GM18868 (cell line): ENCODE results near the gene CATSPERD.
"Not testable (repeated sequence)": the region's sequence is repeated elsewhere in the genome, so short reads cannot be mapped to it uniquely, and the experiment has no call there.

Experiments used
- ATAC-seq: cut with Tn5 transposase; IDR thresholded peaks from one replicate; pipeline ENCODE4 v1.9.1; 2021; ENCODE audit warnings: mild to moderate bottlenecking, moderate library complexity; ENCODE audit not compliant: unreplicated experiment

CATSPERD gene

GRCh38 chr19:5697022-5697889, 23.2 kb upstream of the CATSPERD start:
- ATAC-seq = no peak

GRCh38 chr19:5697890-5698634, 22.4 kb upstream of the CATSPERD start:
- ATAC-seq = no peak

GRCh38 chr19:5698635-5699422, 21.6 kb upstream of the CATSPERD start:
- ATAC-seq = no peak

- ATAC-seq = no peak
These were observed 19.9 kb upstream of the CATSPERD start for GRCh38 chr19:5700455-5701092.

DNA sequence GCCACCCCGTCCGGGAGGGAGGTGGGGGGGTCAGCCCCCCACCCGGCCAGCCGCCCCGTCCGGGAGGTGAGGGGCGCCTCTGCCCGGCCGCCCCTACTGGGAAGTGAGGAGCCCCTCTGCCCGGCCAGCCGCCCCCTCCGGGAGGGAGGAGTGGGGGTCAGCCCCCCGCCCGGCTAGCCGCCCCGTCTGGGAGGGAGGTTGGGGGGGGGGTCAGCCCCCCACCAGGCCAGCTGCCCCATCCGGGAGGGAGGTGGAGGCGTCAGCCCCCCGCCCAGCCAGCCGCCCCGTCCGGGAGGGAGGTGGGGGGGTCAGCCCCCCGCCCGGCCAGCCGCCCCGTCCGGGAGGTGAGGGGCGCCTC, 18.4 kb upstream of the CATSPERD start:
- not testable (repeated sequence) for ATAC-seq

- ATAC-seq = no peak
These were observed 16.3 kb upstream of the CATSPERD start for GRCh38 chr19:5703819-5704818.

- ATAC-seq = no peak
These were observed 14.9 kb upstream of the CATSPERD start for GRCh38 chr19:5705552-5705951.

- ATAC-seq = no peak
These were observed 13.4 kb upstream of the CATSPERD start for GRCh38 chr19:5706876-5707573.

DNA sequence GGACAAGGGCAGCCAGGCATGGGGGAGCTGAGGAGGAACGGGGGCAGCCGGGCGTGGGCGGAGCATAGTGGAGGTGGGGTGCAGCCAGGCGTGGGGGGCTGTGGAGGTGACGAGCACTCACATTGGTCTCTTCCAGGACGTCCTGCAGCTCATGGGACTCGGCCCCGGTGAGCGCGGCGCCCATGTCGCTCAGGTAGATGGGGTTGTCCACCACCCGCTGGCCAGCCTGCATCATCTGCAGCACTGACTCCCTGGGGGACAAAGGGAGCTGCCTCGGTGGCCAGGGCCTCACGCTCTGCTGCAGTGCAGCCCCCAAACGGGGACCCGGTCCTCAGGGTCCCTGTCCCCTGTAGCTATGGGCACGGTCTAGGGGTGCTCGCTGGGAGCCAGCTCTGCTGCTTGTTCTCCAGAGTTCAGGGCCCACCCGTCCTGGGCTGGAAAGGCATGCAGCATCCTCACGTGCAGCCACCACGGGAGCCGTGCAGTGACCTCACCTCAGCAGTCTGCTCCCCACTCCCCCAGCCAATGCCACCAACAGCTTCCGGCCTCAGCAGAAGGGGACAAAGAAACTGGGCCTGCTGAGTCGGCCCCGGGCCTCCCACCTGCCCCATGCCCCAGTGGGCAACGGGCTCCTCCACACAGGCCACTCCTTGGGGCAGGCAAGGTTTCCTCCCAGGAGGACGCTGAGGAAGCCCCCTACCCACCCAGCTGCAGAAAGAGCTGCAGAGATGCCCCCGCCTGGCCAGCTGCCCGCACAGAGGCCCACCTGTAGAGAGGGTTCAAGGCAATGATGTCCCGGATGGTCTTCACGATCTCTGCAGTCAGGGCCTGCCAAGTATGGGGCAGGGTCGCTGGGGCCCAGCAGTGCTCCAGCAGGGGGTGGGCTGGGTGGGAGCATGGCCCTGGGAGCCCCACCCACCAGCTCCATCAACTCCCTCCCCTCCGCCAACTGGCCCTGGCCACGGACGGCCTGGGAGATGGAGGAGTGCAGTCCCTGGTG, 12.6 kb upstream of the CATSPERD start:
- ATAC-seq = no peak

DNA sequence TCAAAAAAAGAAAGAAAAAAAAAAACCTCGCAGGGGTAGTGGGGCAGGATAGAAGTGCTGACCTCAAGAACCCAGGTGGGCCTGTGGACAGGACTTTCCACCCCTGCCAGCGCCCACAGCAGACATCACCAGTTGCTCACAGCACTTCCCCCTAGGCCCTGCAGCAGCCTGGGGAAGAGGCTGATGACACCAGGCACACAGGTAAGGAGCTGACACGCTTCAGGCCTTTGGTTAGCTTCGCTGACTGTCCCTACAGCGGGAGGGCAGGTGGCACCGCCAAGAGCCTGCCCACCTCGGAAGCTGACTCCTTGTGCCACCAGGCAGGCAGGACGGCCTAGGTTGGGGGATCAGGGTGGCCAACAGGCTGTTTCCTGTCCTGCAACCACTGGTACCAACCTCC, 9.4 kb upstream of the CATSPERD start:
- ATAC-seq = no peak

GRCh38 chr19:5711713-5712161, 8.7 kb upstream of the CATSPERD start:
- ATAC-seq = no peak

- no peak for ATAC-seq
These were observed 7.2 kb upstream of the CATSPERD start for GRCh38 chr19:5713228-5713627.

- ATAC-seq = no peak
These were observed 5.6 kb upstream of the CATSPERD start for GRCh38 chr19:5714816-5715215.

DNA sequence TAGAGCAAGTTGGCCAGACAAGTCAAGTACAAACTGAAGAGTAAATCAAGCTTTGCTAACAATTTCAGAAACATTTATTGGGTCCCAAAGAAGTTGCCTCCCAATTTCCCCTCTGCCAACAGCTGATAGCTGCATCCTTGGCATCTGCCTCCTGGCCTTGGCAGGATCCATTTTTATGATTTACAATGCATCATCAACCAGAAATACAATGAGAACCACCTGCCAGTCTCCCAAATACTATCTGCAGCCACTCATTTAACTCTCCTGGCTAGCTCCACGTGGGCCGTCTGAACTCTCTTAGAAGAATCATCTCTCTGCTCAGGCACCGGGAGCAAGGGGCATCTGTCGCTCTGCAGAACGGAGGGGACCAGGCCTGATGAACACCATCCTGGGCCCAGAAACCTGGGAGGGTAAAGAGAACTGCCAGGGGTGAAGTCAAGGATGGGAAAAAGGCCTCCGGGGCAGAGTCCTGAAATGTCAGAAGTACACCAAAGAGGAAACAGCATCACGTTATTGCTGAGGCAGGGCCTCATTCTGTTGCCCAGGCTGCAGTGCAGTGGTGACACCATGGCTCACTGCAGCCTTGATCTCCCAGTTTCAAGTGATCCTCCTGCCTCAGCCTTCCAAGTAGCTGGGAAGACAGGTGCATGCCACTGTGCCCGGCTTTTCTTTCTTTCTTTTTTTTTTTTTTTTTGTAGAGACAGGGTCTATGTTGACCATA, 3.1 kb upstream of the CATSPERD start:
- no peak for ATAC-seq

DNA sequence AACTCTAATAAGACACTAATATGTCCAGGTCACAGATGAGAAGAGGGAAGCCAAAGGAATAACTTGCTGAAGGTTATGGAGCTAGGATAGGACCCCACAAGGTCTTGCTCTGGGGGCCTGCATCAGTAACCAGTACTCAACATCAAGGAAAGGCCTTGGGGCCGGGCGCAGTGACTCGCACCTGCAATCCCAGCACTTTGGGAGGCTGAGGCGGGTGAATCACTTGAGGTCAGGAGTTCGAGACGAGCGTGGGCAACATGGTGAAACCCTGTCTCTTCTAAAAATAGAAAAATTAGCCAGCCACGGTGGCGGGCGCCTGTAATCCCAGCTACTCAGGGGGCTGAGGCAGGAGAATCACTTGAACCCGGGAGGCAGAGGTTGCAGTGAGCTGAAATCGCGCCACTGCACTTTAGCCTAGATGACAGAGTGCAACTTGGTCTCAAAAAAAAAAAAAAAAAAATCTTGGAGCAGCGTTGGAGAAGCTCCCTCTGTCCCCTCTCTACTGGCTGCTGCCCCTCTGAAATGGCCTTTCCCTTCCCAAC, 2.3 kb upstream of the CATSPERD start:
- no peak for ATAC-seq

- ATAC-seq = no peak
These were observed 1.7 kb upstream of the CATSPERD start for GRCh38 chr19:5718579-5719273.
